ENCODE results near the gene SNX33.
"Not testable (repeated sequence)": the region's sequence is repeated elsewhere in the genome, so short reads cannot be mapped to it uniquely, and the experiment has no call there.

DNA sequence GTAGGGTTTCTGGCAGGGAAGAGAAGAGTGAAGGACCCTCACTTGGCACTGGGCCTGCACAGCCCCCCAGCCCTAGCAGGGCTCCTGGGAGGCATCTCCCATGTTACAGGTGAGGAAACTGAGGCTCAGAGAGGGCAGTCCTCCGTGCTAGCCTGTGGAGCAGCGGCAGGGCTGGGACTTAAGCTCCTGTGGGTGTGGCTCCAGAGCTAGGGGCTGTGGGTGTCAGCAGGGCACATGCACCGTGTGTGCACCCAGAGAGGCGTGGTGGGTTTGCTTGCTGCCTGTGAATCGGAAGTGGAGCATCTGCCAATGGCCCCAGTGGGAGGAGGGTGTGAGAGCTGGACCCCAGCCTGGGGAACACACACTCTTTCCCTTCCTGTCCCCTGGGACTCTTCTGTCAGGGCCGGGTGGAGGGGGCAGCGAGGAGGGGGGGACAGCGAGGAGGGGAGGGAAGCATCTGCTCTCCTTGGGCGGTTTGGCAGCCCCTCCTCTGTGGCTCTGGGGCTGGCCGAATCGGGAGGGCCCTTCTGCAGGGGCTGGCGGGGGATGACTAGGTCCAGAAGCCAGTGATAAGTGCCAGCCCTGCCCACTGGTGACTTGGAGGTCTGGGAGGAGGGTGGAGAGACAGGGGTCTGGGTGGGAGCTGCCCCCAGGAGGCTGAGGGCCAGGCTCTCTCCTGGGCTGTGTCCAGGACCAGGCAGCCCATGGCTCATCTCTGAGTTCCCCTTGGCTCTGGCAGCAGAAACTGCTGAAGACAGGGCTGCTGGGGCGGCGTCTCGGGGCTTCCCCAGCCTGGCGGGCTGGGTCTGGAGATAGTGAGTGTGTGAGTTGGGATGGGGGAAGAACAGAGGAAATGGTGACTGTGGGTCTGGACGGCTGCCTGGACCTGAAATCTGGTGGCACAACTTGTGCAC, 52.5 kb downstream of the SNX33 start:
- not testable (repeated sequence) for TF ChIP-seq EZH2 (IDR thresholded peaks at IDR 0.05; ENCODE audit: borderline replicate concordance, insufficient read depth, low read depth, low read length, poor library complexity, severe bottlenecking)
- TF ChIP-seq, protein P1, sequence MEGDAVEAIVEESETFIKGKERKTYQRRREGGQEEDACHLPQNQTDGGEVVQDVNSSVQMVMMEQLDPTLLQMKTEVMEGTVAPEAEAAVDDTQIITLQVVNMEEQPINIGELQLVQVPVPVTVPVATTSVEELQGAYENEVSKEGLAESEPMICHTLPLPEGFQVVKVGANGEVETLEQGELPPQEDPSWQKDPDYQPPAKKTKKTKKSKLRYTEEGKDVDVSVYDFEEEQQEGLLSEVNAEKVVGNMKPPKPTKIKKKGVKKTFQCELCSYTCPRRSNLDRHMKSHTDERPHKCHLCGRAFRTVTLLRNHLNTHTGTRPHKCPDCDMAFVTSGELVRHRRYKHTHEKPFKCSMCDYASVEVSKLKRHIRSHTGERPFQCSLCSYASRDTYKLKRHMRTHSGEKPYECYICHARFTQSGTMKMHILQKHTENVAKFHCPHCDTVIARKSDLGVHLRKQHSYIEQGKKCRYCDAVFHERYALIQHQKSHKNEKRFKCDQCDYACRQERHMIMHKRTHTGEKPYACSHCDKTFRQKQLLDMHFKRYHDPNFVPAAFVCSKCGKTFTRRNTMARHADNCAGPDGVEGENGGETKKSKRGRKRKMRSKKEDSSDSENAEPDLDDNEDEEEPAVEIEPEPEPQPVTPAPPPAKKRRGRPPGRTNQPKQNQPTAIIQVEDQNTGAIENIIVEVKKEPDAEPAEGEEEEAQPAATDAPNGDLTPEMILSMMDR (IDR thresholded peaks at IDR 0.05), result not testable (repeated sequence)
